ENCODE results near the gene TMEM207.

The TMEM207 gene

DNA sequence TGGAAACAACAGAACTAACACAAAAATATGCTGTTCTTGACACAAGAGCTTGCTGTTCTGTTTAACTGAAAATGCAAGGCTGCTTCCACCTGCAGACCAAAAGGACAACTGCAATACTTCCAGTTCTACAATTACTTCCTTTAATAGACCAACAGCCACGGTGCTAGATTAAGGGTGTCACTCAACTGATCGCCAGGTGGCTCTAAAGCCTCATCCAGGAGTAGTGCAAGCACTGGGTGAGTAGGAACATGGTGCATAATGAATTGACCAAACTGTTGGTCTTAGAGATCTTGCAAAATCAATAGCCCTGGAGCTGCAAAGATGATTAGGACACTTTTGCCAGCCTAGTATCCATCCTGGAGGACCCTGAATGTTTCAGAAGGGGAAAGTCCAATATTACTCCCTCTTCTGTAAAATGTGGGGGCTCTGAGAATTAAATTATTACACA is 65.4 kb downstream of the TMEM207 start:
- DNase-seq (ENCODE audit: low read depth) = no peak

DNA sequence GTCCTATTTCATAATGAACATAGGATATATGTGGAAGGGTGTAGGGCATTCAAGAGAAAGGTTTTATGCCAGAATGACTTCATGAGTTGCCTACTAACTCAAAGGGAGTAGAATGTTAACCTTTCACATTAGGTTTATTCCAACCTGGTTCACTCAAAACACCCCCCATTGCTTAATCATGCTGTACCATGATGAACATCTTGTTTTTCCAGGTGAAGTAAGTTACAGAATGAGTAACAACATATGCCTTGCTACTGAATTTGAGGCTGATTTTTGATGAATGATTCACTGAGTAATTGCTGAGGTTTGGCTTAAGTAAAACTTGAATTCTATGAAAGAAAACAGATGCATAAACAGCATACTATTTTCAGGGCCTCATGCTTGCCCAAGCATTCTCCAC is 67.6 kb downstream of the TMEM207 start:
- no peak for DNase-seq (ENCODE audit: low read depth)

DNA sequence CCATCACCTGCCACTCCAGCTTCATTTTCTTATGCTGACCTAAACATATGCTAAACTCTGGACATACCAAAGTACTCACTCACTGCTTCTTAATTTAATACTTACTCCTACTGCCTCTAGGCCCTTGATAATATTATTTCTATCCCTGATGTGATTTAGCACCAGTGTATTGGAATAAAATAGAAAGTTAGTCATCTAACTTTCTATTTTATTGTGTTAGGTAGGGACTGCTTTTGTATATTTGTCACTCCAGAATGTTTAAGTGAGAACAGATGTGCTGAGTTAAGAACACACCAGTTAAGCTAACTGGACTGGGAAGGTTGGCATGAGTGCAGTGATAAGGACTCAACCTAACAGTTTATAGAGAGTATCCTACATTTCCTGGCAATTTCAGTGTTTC is 68.3 kb downstream of the TMEM207 start:
- DNase-seq (ENCODE audit: low read depth) = no peak

DNA sequence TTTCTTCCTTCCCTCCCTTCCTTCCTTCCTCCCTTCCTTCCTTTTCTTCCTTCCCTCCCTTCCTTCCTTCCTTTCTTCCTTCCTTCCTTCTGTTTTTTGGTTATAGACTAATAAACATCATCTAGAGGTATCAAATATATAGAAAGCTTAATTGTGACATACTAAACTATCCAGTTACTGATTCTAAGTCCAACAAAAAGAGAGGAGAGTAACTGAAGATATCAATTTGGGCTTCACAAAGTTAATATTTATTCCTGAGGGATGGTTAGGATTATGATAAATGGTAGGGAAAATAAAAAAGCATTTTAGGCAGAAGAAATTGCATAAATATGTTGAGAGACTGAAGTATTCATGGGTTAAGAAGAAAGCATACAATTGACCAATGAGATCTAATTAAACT is 69.5 kb downstream of the TMEM207 start:
- no peak for DNase-seq (ENCODE audit: low read depth)

Measured in stimulated activated CD8-positive, alpha-beta memory T cell treated with anti-CD3 and anti-CD28 coated beads, Interleukin-12 subunit alpha, Interleukin-12 subunit beta, amount 100 ng/mL, for 1 hour (primary cell).